ENCODE measurements around the gene INPP5E. TPM values are rescaled to one million over a fixed set of nuclear protein-coding genes. Genes with fewer than 3 reads are reported as not detected.

Gene INPP5E, protein sequence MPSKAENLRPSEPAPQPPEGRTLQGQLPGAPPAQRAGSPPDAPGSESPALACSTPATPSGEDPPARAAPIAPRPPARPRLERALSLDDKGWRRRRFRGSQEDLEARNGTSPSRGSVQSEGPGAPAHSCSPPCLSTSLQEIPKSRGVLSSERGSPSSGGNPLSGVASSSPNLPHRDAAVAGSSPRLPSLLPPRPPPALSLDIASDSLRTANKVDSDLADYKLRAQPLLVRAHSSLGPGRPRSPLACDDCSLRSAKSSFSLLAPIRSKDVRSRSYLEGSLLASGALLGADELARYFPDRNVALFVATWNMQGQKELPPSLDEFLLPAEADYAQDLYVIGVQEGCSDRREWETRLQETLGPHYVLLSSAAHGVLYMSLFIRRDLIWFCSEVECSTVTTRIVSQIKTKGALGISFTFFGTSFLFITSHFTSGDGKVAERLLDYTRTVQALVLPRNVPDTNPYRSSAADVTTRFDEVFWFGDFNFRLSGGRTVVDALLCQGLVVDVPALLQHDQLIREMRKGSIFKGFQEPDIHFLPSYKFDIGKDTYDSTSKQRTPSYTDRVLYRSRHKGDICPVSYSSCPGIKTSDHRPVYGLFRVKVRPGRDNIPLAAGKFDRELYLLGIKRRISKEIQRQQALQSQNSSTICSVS
- 10 to 100 TPM in 3 of 10 donors, 1 to 10 TPM in 7; 7.4 to 12.5 (median 9.3) TPM for total RNA-seq
- polyA plus RNA-seq, result 10 to 100 TPM in 1 of 2 donors, 1 to 10 TPM in 1; 6.6 to 16.8 TPM
- long read RNA-seq, donor 1, full-length matches to known transcripts, result 4 of 28 reads
- long read RNA-seq, donor 1, partial matches to known transcripts, result 9 of 28 reads
- long read RNA-seq, donor 1, other reads (novel, unspliced or antisense), result 15 of 28 reads
- long read RNA-seq, donor 2, full-length matches to known transcripts, result 10 of 26 reads
- long read RNA-seq, donor 2, partial matches to known transcripts, result 9 of 26 reads
- long read RNA-seq, donor 2, other reads (novel, unspliced or antisense), result 7 of 26 reads
- long read RNA-seq, donor 3, full-length matches to known transcripts, result 9 of 33 reads
- long read RNA-seq, donor 3, partial matches to known transcripts, result 18 of 33 reads
- long read RNA-seq, donor 3, other reads (novel, unspliced or antisense), result 6 of 33 reads

GRCh38 chr9:136439481-136440408 is at the start of gene INPP5E:
TSS of gene INPP5E (minus strand) at chr9:136439845. CDS start at chr9:136439419, 426 bp downstream.
- ATAC-seq (peak; percentile 70 to 93 (median 86)), DNase-seq (peak; percentile 78 to 85)
- Histone ChIP-seq H3K4me1 (peaks cover 18 to 43% (median 38%) of the 10 kb centered on the region in 9 donors), H3K36me3 (peaks cover 3 to 64% (median 21%) of the 10 kb centered on the region in 9 donors), H3K9me3 (no peaks in the 10 kb centered on the region), H3K4me3 (peak within 1 kb of the TSS; percentile 78 to 99 (median 96)), H3K27ac (peak within 1 kb of the TSS; percentile 15 to 91 (median 88)), H3K27me3 (no peaks in the 10 kb centered on the region)
- WGBS, 2 donors, result 4% methylated on average over 90 of the region's 90 CpGs
- intact Hi-C loops (cut with DNase I), result no loop called here
- TF ChIP-seq, protein P1, sequence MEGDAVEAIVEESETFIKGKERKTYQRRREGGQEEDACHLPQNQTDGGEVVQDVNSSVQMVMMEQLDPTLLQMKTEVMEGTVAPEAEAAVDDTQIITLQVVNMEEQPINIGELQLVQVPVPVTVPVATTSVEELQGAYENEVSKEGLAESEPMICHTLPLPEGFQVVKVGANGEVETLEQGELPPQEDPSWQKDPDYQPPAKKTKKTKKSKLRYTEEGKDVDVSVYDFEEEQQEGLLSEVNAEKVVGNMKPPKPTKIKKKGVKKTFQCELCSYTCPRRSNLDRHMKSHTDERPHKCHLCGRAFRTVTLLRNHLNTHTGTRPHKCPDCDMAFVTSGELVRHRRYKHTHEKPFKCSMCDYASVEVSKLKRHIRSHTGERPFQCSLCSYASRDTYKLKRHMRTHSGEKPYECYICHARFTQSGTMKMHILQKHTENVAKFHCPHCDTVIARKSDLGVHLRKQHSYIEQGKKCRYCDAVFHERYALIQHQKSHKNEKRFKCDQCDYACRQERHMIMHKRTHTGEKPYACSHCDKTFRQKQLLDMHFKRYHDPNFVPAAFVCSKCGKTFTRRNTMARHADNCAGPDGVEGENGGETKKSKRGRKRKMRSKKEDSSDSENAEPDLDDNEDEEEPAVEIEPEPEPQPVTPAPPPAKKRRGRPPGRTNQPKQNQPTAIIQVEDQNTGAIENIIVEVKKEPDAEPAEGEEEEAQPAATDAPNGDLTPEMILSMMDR (IDR thresholded peaks at IDR 0.05), result peak; percentile 54 to 97 (median 67)

- ATAC-seq, result peak in 5 of 8 donors; percentile 15 to 41 (median 35)
- WGBS, 2 donors, result 26 to 33% methylated on average over 22 of the region's 22 CpGs
Measured at GRCh38 chr9:136488247-136489214, 48.9 kb upstream of the INPP5E start.

DNA sequence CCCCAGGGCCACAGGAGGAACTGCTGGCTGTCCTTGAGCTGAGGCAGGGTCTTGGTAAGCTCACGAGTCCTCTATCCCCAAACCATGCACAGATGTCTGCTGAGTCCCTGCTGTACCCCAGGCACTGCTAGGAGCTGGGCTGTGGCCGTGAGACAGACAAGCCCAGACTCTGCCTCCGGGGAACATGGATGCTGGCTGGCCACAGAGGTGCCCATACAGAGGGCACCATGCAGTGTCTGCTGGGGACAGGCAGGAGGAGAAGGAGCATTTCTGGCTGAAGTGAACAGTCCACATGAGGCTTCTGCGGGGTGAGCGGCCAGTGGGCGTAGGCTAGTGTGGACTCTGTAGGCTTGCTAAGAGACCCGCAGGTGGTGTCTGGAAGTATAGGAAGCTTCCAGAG is 48.0 kb upstream of the INPP5E start:
- H3K9me3 ChIP-seq, result no peaks in the 10 kb centered on the region
- H3K27ac ChIP-seq, result no peak overlapping the region
- TF ChIP-seq, protein P1 (IDR thresholded peaks at IDR 0.05), result no peak
- peaks cover 8 to 35% (median 23%) of the 10 kb centered on the region in 9 donors for H3K4me1 ChIP-seq
- H3K4me3 ChIP-seq, result no peak overlapping the region
- H3K36me3 ChIP-seq, result no peaks in the 10 kb centered on the region
- no peaks in the 10 kb centered on the region for H3K27me3 ChIP-seq
- intact Hi-C loops (cut with DNase I), result loop anchor here (1.0 to 10.0 kb wide), 9 partner anchors 40 to 205 kb away; partner anchors contain the start of genes AGPAT2 (in 2 of the 10) and NOTCH1 (in 1 of the 10)
- no peak for DNase-seq
- 93 to 96% methylated on average over 7 of the region's 7 CpGs for WGBS, 2 donors
- no peak for ATAC-seq

More at GRCh38 chr9:136488247-136489214, 48.9 kb upstream of the INPP5E start:
- Histone ChIP-seq H3K9me3 (no peaks in the 10 kb centered on the region), H3K4me1 (peaks cover 8 to 44% (median 23%) of the 10 kb centered on the region in 9 donors), H3K27ac (no peak overlapping the region), H3K36me3 (no peaks in the 10 kb centered on the region), H3K4me3 (no peak overlapping the region), H3K27me3 (no peaks in the 10 kb centered on the region)
- peak; percentile 69 to 79 for DNase-seq
- intact Hi-C loops (cut with DNase I), result loop anchor here (1.0 to 10.0 kb wide), 9 partner anchors 39 to 204 kb away; partner anchors contain the start of genes AGPAT2 (in 2 of the 10) and NOTCH1 (in 1 of the 10)
- TF ChIP-seq, protein P1 (IDR thresholded peaks at IDR 0.05), result peak; percentile 97 to 100 (median 98)

Measured in heart right ventricle (tissue), 16 donors.